ENCODE results near the gene APPL1.

Gene APPL1

GRCh38 chr3:57227204-57227929 lies at the start of gene APPL1:
Gene APPL1 (plus strand): TSS chr3:57227729. CDS start chr3:57227884, 155 bp downstream.
- peak; percentile 95 for DNase-seq (ENCODE audit: low read depth, low spot score)

DNA sequence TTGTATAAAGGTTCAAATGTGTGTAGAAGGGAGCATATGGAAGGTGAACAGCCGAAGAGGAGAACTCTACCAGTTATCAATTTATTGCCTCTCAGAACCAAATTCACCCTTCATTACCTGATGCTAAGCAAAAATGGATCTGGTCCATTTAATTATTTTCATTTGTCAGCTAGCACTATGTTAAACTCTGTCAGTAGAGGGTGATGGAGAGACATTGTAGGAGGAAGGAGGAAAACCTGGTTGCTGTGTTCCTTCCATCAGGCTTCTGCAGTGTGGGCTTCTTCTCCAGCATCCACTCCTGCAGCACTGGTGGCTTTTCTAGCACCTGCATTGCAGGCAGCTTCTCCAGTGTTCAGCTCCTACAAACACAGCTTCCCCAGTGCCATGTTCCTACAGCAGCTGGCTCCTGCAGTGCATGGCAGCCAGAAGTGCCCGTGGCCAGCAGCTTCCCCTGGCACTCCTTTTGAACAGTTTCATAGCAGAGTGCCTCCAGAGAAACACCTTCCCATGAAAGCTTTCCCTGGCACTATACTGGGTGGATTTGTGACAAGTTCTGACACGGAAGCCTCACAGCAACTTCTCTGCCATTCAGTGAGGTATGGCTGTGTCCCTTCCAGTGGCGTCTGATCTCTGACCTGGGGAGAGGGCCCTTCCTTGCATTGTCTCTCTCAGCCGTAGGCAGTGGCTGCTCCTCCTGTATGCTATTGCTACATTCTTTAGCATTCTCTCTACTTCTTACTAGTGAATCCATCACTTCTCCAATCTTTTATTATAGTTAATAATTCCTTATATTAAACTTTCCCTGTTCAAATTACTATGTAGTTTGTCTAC lies 47.7 kb upstream of the APPL1 start:
- DNase-seq (ENCODE audit: low read depth, low spot score), result no peak

- no peak for DNase-seq (ENCODE audit: low read depth, low spot score)
Measured at GRCh38 chr3:57184526-57184925, 43.0 kb upstream of the APPL1 start.

GRCh38 chr3:57192028-57192427 lies 35.5 kb upstream of the APPL1 start:
- no peak for DNase-seq (ENCODE audit: low read depth, low spot score)

- DNase-seq (ENCODE audit: low read depth, low spot score), result no peak
Measured at GRCh38 chr3:57194641-57195040, 32.9 kb upstream of the APPL1 start.

GRCh38 chr3:57199895-57200297 lies 27.6 kb upstream of the APPL1 start, which contains the start of gene HESX1:
Gene HESX1 (minus strand): TSS chr3:57199978. CDS start chr3:57199918, 60 bp downstream.
- DNase-seq (ENCODE audit: low read depth, low spot score), result peak; percentile 84

DNA sequence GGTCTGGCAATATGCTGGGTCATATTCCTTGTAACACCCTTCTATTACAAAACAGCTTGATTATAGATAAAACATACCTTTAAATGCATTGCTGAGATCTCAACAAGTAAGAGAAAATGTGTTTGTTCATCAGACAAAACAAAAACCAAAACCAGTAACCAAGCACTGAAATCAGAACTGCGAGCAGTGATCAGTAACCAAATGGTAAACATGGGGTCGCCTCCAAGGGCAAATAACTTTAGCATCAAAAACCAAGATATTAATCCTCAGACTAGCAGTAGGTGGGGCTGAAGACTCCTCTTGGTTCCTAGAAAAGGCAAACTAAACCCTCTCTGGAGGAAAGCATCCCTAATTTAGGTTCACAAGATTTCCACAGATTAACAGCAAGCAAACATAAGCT lies 21.1 kb upstream of the APPL1 start:
- no peak for DNase-seq (ENCODE audit: low read depth, low spot score)

DNA sequence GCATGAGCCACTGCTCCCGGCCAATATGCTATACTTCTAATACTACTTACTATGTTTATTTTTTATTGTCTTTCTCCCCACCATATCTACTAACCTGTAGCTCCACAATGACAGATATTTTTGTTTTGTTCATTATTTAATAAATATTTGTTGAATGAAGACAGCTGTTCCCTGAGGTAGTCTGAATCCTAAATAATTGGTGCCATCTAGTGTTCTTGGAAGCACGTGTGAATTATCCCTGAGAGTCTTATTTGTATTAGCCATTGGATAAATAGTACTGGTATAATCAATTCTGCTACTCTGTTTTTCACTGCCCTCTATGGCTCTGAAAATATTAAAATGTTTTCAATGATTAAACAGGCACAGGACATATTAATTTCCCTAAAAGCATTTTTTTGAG lies 5.6 kb upstream of the APPL1 start:
- no peak for DNase-seq (ENCODE audit: low read depth, low spot score)

GRCh38 chr3:57224856-57225255 lies 2.7 kb upstream of the APPL1 start:
- DNase-seq (ENCODE audit: low read depth, low spot score), result no peak

GRCh38 chr3:57226176-57226575 lies 1.4 kb upstream of the APPL1 start:
- no peak for DNase-seq (ENCODE audit: low read depth, low spot score)

- DNase-seq (ENCODE audit: low read depth, low spot score), result peak; percentile 36
Measured at GRCh38 chr3:57227930-57228751, 612 bp downstream of the APPL1 start.

- DNase-seq (ENCODE audit: low read depth, low spot score), result no peak
Measured at GRCh38 chr3:57230006-57230405, 2.5 kb downstream of the APPL1 start.

GRCh38 chr3:57233799-57234198 lies 6.3 kb downstream of the APPL1 start:
- DNase-seq (ENCODE audit: low read depth, low spot score), result no peak

DNA sequence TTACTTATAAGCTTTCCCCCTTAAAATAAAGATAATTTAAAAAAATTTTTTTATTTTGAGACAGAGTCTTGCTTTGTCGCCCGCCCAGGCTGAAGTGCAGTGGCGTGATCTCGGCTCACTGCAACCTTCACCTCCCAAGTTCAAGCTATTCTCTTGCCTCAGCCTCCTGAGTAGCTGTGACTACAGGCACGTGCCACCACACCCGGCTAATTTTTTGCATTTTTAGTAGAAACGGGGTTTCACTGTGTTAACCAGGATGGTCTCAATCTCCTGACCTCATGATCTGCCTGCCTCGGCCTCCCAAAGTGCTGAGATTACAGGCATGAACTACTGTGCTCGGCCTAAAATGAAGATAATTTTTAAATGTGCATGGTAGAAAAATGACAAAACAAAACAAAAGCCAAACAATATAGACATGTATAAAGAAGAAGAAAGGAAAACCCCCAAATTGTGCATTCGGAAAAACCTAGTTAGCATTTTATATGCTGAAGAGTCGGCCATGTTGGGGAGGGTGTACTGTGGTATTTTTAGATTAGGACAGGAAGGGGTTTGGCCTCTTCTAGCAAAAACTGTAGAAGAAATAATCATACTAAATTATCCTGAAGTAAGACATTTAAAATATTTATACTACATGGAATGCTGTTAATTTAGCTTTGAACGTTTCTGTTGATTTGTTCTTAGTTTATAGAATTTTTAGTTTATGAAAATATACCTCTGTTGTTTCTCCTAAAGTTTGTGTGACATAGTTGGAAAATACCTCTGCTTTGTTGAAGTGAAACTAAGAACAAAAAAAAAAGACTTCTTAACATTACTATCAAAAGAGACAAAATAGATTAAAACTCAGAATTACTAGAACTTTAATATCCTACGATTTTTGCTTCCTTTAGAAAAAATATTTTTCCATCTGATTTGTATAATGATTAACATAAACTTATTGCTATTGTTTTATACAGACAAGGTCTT lies 7.4 kb downstream of the APPL1 start:
- DNase-seq (ENCODE audit: low read depth, low spot score), result no peak

GRCh38 chr3:57244946-57245345 lies 17.4 kb downstream of the APPL1 start:
- no peak for DNase-seq (ENCODE audit: low read depth, low spot score)

DNA sequence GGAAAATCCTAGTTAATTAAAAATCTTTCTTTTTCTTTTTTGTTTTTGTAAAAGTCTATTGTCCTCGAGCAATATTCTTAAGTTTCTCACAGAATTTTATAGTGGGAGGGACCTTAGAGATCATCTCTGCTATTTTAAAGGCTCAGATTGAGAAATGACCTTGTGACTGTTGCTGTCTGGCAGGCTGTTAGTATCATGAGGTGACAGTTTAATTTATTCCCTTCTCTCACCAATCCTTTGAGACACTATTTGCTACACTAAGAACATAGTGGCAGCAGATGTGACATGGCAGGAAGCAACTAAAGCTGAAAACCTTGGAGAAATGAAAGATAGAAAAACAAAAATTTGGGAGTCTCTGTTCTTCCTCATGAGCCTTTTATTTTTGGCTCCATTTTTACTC lies 24.9 kb downstream of the APPL1 start:
- no peak for DNase-seq (ENCODE audit: low read depth, low spot score)

GRCh38 chr3:57256844-57257243 lies 29.3 kb downstream of the APPL1 start:
- DNase-seq (ENCODE audit: low read depth, low spot score), result no peak

- DNase-seq (ENCODE audit: low read depth, low spot score), result no peak
Measured at GRCh38 chr3:57257678-57258077, 30.1 kb downstream of the APPL1 start.

GRCh38 chr3:57261119-57261518 lies 33.6 kb downstream of the APPL1 start:
- DNase-seq (ENCODE audit: low read depth, low spot score), result no peak

- no peak for DNase-seq (ENCODE audit: low read depth, low spot score)
Measured at GRCh38 chr3:57261929-57262328, 34.4 kb downstream of the APPL1 start.

- no peak for DNase-seq (ENCODE audit: low read depth, low spot score)
Measured at GRCh38 chr3:57268416-57268815, 40.9 kb downstream of the APPL1 start.
